HepG2 (cell line): Measurements from ENCODE around the gene SLC43A1. TPM values are rescaled to one million over a fixed set of nuclear protein-coding genes. Genes with fewer than 3 reads are reported as not detected.

Source experiments
- BHLHE40 ChIP-seq: IDR thresholded peaks from 2 replicates; pipeline ENCODE4 v1.6.1; 2011; ENCODE audit warnings: low read length, improper control_type of control experiment
- CCDC6 ChIP-seq: sonication (generic); formaldehyde crosslinking; IDR thresholded peaks from 2 replicates; pipeline ENCODE4 v1.8.1; 2022; ENCODE audit warnings: mild to moderate bottlenecking, missing genetic modification reagents, moderate library complexity
- CENPX ChIP-seq: sonication (generic); formaldehyde crosslinking; IDR thresholded peaks from 2 replicates; pipeline ENCODE4 v1.9.0; 2021; ENCODE audit warnings: mild to moderate bottlenecking, missing genetic modification reagents, moderate library complexity
- ERF ChIP-seq: IDR thresholded peaks from 2 replicates; pipeline ENCODE4 v1.6.1; 2018; ENCODE audit warnings: missing biosample characterization, missing genetic modification reagents
- FOXO1 ChIP-seq: sonication (generic); formaldehyde crosslinking; IDR thresholded peaks from 2 replicates; pipeline ENCODE4 v1.4.0; 2020; ENCODE audit warnings: missing genetic modification reagents
- KDM2A ChIP-seq: sonication (generic); formaldehyde crosslinking; IDR thresholded peaks from 2 replicates; pipeline ENCODE4 v1.4.0; 2020; ENCODE audit warnings: low read depth, missing genetic modification reagents, borderline replicate concordance
- KLF16 ChIP-seq, 2 experiments: sonication (generic) in 1 of 2; formaldehyde crosslinking in 1 of 2; IDR thresholded peaks; 2 replicates each; pipeline versions ENCODE4 v1.6.1 to v1.8.0; 2016 to 2023; ENCODE audit warnings: missing genetic modification reagents in 2 of 2, missing compliant biosample characterization in 1 of 2
- LCORL ChIP-seq, 2 experiments: fragments of 450-650 bp in 1 of 2; sonication (generic) in 1 of 2; formaldehyde crosslinking in 1 of 2; IDR thresholded peaks; 2 replicates each; pipeline versions ENCODE4 v1.5.0 to v1.6.1; 2017 to 2020; ENCODE audit warnings: antibody characterized with exemption in 1 of 2, missing genetic modification reagents in 1 of 2
- NFKB2 ChIP-seq: sonication (generic); formaldehyde crosslinking; IDR thresholded peaks from 2 replicates; pipeline ENCODE4 v1.4.0; 2020; ENCODE audit warnings: missing genetic modification reagents, borderline replicate concordance
- NR2C2 ChIP-seq: sonication (generic); formaldehyde crosslinking; IDR thresholded peaks from 2 replicates; pipeline ENCODE4 v1.4.0; 2020; ENCODE audit warnings: missing genetic modification reagents, mild to moderate bottlenecking, moderate library complexity, borderline replicate concordance
- RARG ChIP-seq: sonication (generic); formaldehyde crosslinking; IDR thresholded peaks from 2 replicates; pipeline ENCODE4 v1.4.0; 2020; ENCODE audit warnings: low read depth, mild to moderate bottlenecking, missing genetic modification reagents
- REL ChIP-seq: sonication (generic); formaldehyde crosslinking; conservative IDR thresholded peaks from 2 replicates; pipeline ENCODE4 v1.8.0; 2022; ENCODE audit warnings: mild to moderate bottlenecking, missing genetic modification reagents, moderate library complexity
- RXRA ChIP-seq: sonication (generic); formaldehyde crosslinking; IDR thresholded peaks from 2 replicates; pipeline ENCODE4 v1.5.1; 2020; ENCODE audit warnings: missing genetic modification reagents
- ZFP91 ChIP-seq: sonication (generic); formaldehyde crosslinking; IDR thresholded peaks from 2 replicates; pipeline ENCODE4 v1.9.0; 2022; ENCODE audit warnings: missing genetic modification reagents, mild to moderate bottlenecking, borderline replicate concordance
- ZNF331 ChIP-seq: sonication (generic); formaldehyde crosslinking; IDR thresholded peaks from 2 replicates; pipeline ENCODE4 v1.4.0; 2020; ENCODE audit warnings: missing genetic modification reagents
- ZNF431 ChIP-seq: sonication (generic); formaldehyde crosslinking; IDR thresholded peaks from 2 replicates; pipeline ENCODE4 v1.9.0; 2022; ENCODE audit warnings: missing genetic modification reagents, low read depth, mild to moderate bottlenecking, borderline replicate concordance
- ZNF567 ChIP-seq: sonication (generic); formaldehyde crosslinking; IDR thresholded peaks from 2 replicates; pipeline ENCODE4 v1.8.1; 2023; ENCODE audit warnings: mild to moderate bottlenecking, missing genetic modification reagents, borderline replicate concordance
- ZNF614 ChIP-seq: IDR thresholded peaks from 2 replicates; pipeline ENCODE4 v1.6.1; 2018; ENCODE audit warnings: missing biosample characterization, missing genetic modification reagents, inconsistent platforms, borderline replicate concordance
- polyA plus RNA-seq, 8 experiments: library from polyadenylated mRNA; depleted of rRNA in 3 of 8; stranded (reverse) in 7 of 8; unstranded in 1 of 8; fragments of >200 nt; fragmentation: Illumina TruSeq in 4 of 8; extraction: Trizol in 4 of 8; gene quantifications; 2 replicates each; pipeline versions ENCODE4 v1.2.1 to v1.2.3, GENCODE V29; 2011 to 2016; ENCODE audit warnings: low read depth in 4 of 8, missing spikeins in 1 of 8, mixed read lengths in 1 of 8; ENCODE audit not compliant: insufficient read depth in 1 of 8
- total RNA-seq, 5 experiments: library from RNA; depleted of rRNA; stranded (reverse); fragments of >200 nt; fragmentation: Illumina TruSeq; extraction: Trizol; gene quantifications; 2 replicates each; pipeline ENCODE4 v1.2.3, GENCODE V29; 2016; ENCODE audit warnings: low read depth in 1 of 5
- TF ChIP-seq, protein P1 (sequence below): sonication (generic); formaldehyde crosslinking; IDR thresholded peaks from 2 replicates; pipeline ENCODE4 v1.4.0; 2020; ENCODE audit warnings: missing genetic modification reagents
- TF ChIP-seq, protein P2 (sequence below): sonication (generic); formaldehyde crosslinking; IDR thresholded peaks from 2 replicates; pipeline ENCODE4 v1.5.0; 2020; ENCODE audit warnings: mild to moderate bottlenecking, missing genetic modification reagents, moderate library complexity
- TF ChIP-seq, protein P3 (sequence below): IDR thresholded peaks from 2 replicates; pipeline ENCODE4 v1.6.1; 2018; ENCODE audit warnings: missing genetic modification reagents, mild to moderate bottlenecking, missing compliant biosample characterization

Gene SLC43A1
- total and polyA plus RNA-seq, 2 of the 13 experiments (the other 11 are each of a cell fraction or from before 2014, with no cell fraction given) = 72.3 to 87.6 TPM

DNA sequence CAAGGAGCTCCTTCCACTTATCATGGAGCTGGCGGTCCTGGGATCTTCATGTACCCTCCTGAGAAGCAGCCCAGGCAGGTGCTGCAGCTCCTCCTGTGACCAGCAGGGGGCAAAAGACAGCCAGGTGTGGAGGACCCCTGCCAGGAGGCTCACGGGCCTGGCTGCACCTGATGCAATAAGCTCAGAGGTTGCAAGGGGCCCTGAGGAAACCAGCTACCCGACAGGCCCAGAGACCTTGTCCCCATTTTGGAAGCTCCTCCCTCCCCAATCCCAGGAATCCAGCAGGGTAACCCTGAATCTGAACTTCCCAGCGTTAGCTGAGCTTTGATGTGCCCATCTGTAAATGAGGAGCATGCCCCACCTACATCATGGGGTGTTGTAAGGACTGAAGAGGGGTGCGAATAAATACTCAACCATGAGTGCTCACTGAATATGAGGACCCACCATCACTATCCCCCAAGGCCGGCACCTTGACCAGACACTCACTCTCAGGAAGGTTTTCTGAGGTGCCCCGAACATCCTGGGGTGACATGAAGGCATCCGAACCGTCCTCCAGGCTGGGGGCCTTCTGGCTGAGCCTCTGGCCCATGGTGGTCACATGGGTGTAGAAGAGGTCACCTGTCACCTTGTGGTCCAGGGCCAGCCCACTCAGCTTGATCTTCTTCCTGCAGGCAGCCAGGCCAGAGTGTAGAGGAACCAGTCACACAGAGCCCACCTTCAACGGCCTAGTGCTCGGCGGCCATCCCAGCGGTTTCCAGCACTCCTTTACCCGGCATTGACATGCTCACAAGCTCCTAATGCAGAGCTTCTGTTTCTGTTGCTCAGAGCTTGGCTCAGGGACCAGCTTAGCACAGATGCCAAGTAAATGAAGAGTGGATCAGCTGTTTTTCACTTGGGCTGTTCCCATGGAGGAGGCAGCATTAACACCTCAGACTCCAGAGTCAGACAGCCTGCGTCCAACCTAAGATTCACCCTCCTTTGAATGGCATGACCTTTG is 21.7 kb downstream of the SLC43A1 start (continued):
- TF ChIP-seq, protein P1, sequence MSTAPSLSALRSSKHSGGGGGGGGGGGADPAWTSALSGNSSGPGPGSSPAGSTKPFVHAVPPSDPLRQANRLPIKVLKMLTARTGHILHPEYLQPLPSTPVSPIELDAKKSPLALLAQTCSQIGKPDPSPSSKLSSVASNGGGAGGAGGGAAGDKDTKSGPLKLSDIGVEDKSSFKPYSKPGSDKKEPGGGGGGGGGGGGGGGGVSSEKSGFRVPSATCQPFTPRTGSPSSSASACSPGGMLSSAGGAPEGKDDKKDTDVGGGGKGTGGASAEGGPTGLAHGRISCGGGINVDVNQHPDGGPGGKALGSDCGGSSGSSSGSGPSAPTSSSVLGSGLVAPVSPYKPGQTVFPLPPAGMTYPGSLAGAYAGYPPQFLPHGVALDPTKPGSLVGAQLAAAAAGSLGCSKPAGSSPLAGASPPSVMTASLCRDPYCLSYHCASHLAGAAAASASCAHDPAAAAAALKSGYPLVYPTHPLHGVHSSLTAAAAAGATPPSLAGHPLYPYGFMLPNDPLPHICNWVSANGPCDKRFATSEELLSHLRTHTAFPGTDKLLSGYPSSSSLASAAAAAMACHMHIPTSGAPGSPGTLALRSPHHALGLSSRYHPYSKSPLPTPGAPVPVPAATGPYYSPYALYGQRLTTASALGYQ (CRISPR knock-in tag) = no peak
- TF ChIP-seq NR2C2 (CRISPR knock-in tag) (peak; percentile 50; the same call in 1 of the 2 replicates), BHLHE40 (peak; percentile 77), FOXO1 (CRISPR knock-in tag) (no peak), ERF (CRISPR knock-in tag) (peak; percentile 55; the same call in 1 of the 2 replicates), LCORL (IDR thresholded peaks at IDR 0.05) (no peak), LCORL (CRISPR knock-in tag; IDR thresholded peaks at IDR 0.05) (peak; percentile 89), REL (CRISPR knock-in tag) (no peak), ZNF331 (CRISPR knock-in tag) (peak; percentile 45; the same call in 1 of the 2 replicates), ZNF614 (CRISPR knock-in tag) (0 out of 2 replicates have a peak, but pooled peaks have one; percentile 51), CCDC6 (CRISPR knock-in tag) (peak; percentile 92; the same call in 1 of the 2 replicates), KDM2A (CRISPR knock-in tag) (peak; percentile 74; the same call in 1 of the 2 replicates), ZNF567 (CRISPR knock-in tag) (0 out of 2 replicates have a peak, but pooled peaks have one; percentile 72), RXRA (CRISPR knock-in tag) (peak; percentile 18; the same call in 1 of the 2 replicates), ZNF431 (CRISPR knock-in tag) (no peak), KLF16 (CRISPR knock-in tag; IDR thresholded peaks at IDR 0.05) (peak in 1 of 2 experiments; percentile 65; a peak in 1 of 4 replicates), NFKB2 (CRISPR knock-in tag) (0 out of 2 replicates have a peak, but pooled peaks have one; percentile 26), RARG (no peak), CENPX (CRISPR knock-in tag) (no peak), ZFP91 (CRISPR knock-in tag) (peak; percentile 73; the same call in 1 of the 2 replicates)
- TF ChIP-seq, protein P2, sequence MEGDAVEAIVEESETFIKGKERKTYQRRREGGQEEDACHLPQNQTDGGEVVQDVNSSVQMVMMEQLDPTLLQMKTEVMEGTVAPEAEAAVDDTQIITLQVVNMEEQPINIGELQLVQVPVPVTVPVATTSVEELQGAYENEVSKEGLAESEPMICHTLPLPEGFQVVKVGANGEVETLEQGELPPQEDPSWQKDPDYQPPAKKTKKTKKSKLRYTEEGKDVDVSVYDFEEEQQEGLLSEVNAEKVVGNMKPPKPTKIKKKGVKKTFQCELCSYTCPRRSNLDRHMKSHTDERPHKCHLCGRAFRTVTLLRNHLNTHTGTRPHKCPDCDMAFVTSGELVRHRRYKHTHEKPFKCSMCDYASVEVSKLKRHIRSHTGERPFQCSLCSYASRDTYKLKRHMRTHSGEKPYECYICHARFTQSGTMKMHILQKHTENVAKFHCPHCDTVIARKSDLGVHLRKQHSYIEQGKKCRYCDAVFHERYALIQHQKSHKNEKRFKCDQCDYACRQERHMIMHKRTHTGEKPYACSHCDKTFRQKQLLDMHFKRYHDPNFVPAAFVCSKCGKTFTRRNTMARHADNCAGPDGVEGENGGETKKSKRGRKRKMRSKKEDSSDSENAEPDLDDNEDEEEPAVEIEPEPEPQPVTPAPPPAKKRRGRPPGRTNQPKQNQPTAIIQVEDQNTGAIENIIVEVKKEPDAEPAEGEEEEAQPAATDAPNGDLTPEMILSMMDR (CRISPR knock-in tag) = peak; percentile 97
- TF ChIP-seq, protein P3, sequence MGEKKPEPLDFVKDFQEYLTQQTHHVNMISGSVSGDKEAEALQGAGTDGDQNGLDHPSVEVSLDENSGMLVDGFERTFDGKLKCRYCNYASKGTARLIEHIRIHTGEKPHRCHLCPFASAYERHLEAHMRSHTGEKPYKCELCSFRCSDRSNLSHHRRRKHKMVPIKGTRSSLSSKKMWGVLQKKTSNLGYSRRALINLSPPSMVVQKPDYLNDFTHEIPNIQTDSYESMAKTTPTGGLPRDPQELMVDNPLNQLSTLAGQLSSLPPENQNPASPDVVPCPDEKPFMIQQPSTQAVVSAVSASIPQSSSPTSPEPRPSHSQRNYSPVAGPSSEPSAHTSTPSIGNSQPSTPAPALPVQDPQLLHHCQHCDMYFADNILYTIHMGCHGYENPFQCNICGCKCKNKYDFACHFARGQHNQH (CRISPR knock-in tag) = 0 out of 2 replicates have a peak, but pooled peaks have one; percentile 56
